K562 (cell line): ENCODE results near the gene SLMAP. TPM values are rescaled to one million over a fixed set of nuclear protein-coding genes. Genes with fewer than 3 reads are reported as not detected.

Experiments used
- ATAC-seq: fragments of 200-7000 bp; cut with Tn5 transposase; 3 replicates; pipeline ENCODE4 v1.9.1; 2020; ENCODE audit warnings: moderate library complexity
- BruUV-seq: library from RNA; stranded (reverse); fragments of 400-500 nt; replicated peaks from 2 replicates; lab custom pipeline; 2021; lab: Mats Ljungman, UMichigan
- CTCF ChIA-PET: fragments of 300-600 bp; formaldehyde crosslinking; extraction: SDS; loops from one replicate; lab custom pipeline; 2021; ENCODE audit warnings: low intra/inter-chr PET ratio; lab: Yijun Ruan, JAX
- POLR2A ChIA-PET: fragments of 300-600, 350-650 bp; sonication (Branson Sonifier 250); formaldehyde crosslinking; extraction: SDS; loops from one replicate; lab custom pipeline; 2021; ENCODE audit warnings: antibody characterized with exemption, inconsistent platforms; lab: Yijun Ruan, JAX
- DNase-seq, 4 experiments: peaks; one replicate each; pipeline versions ENCODE4 v3.0.0 to v3.0.0-alpha.2; 2011 to 2018; ENCODE audit warnings: low spot score in 3 of 4, mixed read lengths in 3 of 4; ENCODE audit errors: extremely low read depth in 1 of 4
- FAIRE-seq: peaks from 2 replicates; lab custom pipeline; 2011; peaks lifted over from hg19 to GRCh38; lab: Jason Lieb, UNC
- H2AFZ ChIP-seq: 2 replicates; pipeline ENCODE4 v1.6.0; 2011; ENCODE audit warnings: low read depth, low read length, control low read depth, inconsistent platforms
- H3K27ac ChIP-seq: fragments of 200-600 bp; 3 replicates; pipeline ENCODE4 v1.8.0; 2011; ENCODE audit warnings: low read depth, mild to moderate bottlenecking, control low read depth, inconsistent platforms, low read length, moderate library complexity, mixed read lengths; ENCODE audit errors: extremely low read depth
- H3K27me3 ChIP-seq, 2 experiments: fragments of 300-600 bp in 1 of 2; 2 replicates in 1 of 2; 3 replicates in 1 of 2; pipeline versions ENCODE4 v1.6.0 to v1.8.0; 2011; ENCODE audit warnings: inconsistent platforms in 2 of 2, low read length in 2 of 2, mild to moderate bottlenecking in 1 of 2, mixed read lengths in 1 of 2, moderate library complexity in 1 of 2; ENCODE audit not compliant: control insufficient read depth in 2 of 2, insufficient read depth in 2 of 2
- H3K36me3 ChIP-seq: fragments of 300-600 bp; 3 replicates; pipeline ENCODE4 v1.8.0; 2011; ENCODE audit warnings: mild to moderate bottlenecking, low read length, inconsistent platforms; ENCODE audit not compliant: control insufficient read depth, insufficient read depth
- H3K4me1 ChIP-seq, 2 experiments: fragments of 200-600 bp in 1 of 2; replicated peaks in 1 of 2; 2 replicates in 1 of 2; 3 replicates in 1 of 2; pipeline versions ENCODE4 v1.5.1 to v1.8.0; 2011; ENCODE audit warnings: inconsistent platforms in 2 of 2, low read length in 2 of 2, mild to moderate bottlenecking in 1 of 2, mixed read lengths in 1 of 2, moderate library complexity in 1 of 2; ENCODE audit not compliant: control insufficient read depth in 2 of 2, insufficient read depth in 2 of 2
- H3K4me2 ChIP-seq: 2 replicates; pipeline ENCODE4 v1.6.1; 2011; ENCODE audit warnings: low read length, control low read depth, inconsistent platforms, mixed read lengths; ENCODE audit not compliant: insufficient read depth
- H3K4me3 ChIP-seq: fragments of 200-600 bp; sonication (generic), shearing (Covaris generic); 2 replicates; pipeline ENCODE4 v1.5.1; 2016; ENCODE audit warnings: control low read depth, inconsistent platforms
- H3K79me2 ChIP-seq: fragments of 200-600 bp; 3 replicates; pipeline ENCODE4 v1.8.0; 2011; ENCODE audit warnings: low read length, inconsistent platforms; ENCODE audit not compliant: control insufficient read depth, insufficient read depth
- H3K9ac ChIP-seq, 2 experiments: 2 replicates each; pipeline versions ENCODE4 v1.6.0 to v1.6.1; 2011; ENCODE audit warnings: low read depth in 2 of 2, low read length in 2 of 2, control low read depth in 1 of 2, inconsistent platforms in 1 of 2, mild to moderate bottlenecking in 1 of 2, mixed read lengths in 1 of 2; ENCODE audit not compliant: insufficient read depth in 1 of 2
- H3K9me1 ChIP-seq: one replicate; pipeline ENCODE4 v1.6.0; 2011; ENCODE audit warnings: inconsistent platforms, mild to moderate bottlenecking, low read length, moderate library complexity; ENCODE audit not compliant: control insufficient read depth, insufficient read depth
- H3K9me3 ChIP-seq: replicated peaks from 2 replicates; pipeline ENCODE4 v1.5.1; 2011; ENCODE audit warnings: low read depth, low read length, inconsistent platforms; ENCODE audit not compliant: control insufficient read depth, insufficient read depth
- H4K20me1 ChIP-seq: replicated peaks from 2 replicates; pipeline ENCODE4 v1.6.1; 2011; ENCODE audit warnings: low read length, inconsistent platforms, mixed read lengths; ENCODE audit not compliant: control insufficient read depth, insufficient read depth
- CBX1 ChIP-seq: sonication (generic); IDR thresholded peaks from 2 replicates; pipeline ENCODE4 v1.6.1; 2016; ENCODE audit warnings: antibody characterized with exemption, low read depth, mild to moderate bottlenecking
- MAFF ChIP-seq: IDR thresholded peaks from 2 replicates; pipeline ENCODE4 v1.6.1; 2012; ENCODE audit warnings: low read length, improper control_type of control experiment
- MYBL2 ChIP-seq, 2 experiments: fragments of 450-650 bp in 1 of 2; sonication (generic) in 1 of 2; formaldehyde crosslinking in 1 of 2; IDR thresholded peaks; 2 replicates each; pipeline versions ENCODE4 v1.6.1 to v1.8.1; 2017 to 2022; ENCODE audit warnings: borderline replicate concordance in 1 of 2, inconsistent platforms in 1 of 2, low read depth in 1 of 2, mild to moderate bottlenecking in 1 of 2, missing genetic modification reagents in 1 of 2, moderate library complexity in 1 of 2
- RBM17 ChIP-seq: fragments of 200-400 bp; formaldehyde crosslinking; IDR thresholded peaks from 2 replicates; pipeline ENCODE4 v1.6.1; 2017; ENCODE audit warnings: low read depth, mild to moderate bottlenecking, low read length, borderline replicate concordance
- RBM22 ChIP-seq: fragments of 200-400 bp; formaldehyde crosslinking; IDR thresholded peaks from 2 replicates; pipeline ENCODE4 v1.6.1; 2018; ENCODE audit warnings: low read length, low read depth; ENCODE audit not compliant: poor library complexity, severe bottlenecking
- SIN3A ChIP-seq, 2 experiments: fragments of 150-350 bp in 1 of 2; IDR thresholded peaks; 2 replicates each; pipeline ENCODE4 v1.6.1; 2011 to 2016; ENCODE audit warnings: borderline replicate concordance in 2 of 2, low read depth in 2 of 2, low read length in 2 of 2, mild to moderate bottlenecking in 2 of 2, moderate library complexity in 2 of 2; ENCODE audit not compliant: control insufficient read depth in 1 of 2
- ZNF175 ChIP-seq: fragments of 200-800 bp; sonication (Bioruptor generic); IDR thresholded peaks from 2 replicates; pipeline ENCODE4 v1.6.1; 2016; ENCODE audit warnings: low read depth, mild to moderate bottlenecking, missing genetic modification characterization, missing compliant biosample characterization
- ZNF395 ChIP-seq: fragments of 200-800 bp; sonication (Bioruptor generic); IDR thresholded peaks from 2 replicates; pipeline ENCODE4 v1.6.1; 2017; ENCODE audit warnings: missing genetic modification characterization, missing compliant biosample characterization
- WGBS: fragments of 100-300 bp; shearing (Covaris generic); methylation state at CpG from one replicate; pipeline ENCODE4 v1.1.6; 2016; ENCODE audit warnings: low coverage, mixed read lengths; ENCODE audit not compliant: insufficient coverage; ENCODE audit errors: missing lambda C conversion rate; 5-methylcytosine and 5-hydroxymethylcytosine counted together
- in situ Hi-C: fragments of 300-500 bp; cut with MboI; formaldehyde crosslinking; loops from 4 replicates; pipeline ENCODE4 v1.15.0; 2018; ENCODE audit warnings: inconsistent platforms, mixed read lengths
- intact Hi-C: fragments of 100-400 bp; cut with micrococcal nuclease; formaldehyde crosslinking; loops from 2 replicates; pipeline ENCODE4 v1.14.2; 2022
- polyA plus RNA-seq, 8 experiments: library from polyadenylated mRNA; depleted of rRNA in 4 of 8; stranded (reverse) in 5 of 8; unstranded in 3 of 8; fragments of >200 nt; fragmentation: Nextera tagmentation in 2 of 8; fragmentation: Illumina TruSeq in 1 of 8; extraction: Ambion mirVana in 2 of 8; extraction: Trizol in 1 of 8; gene quantifications; 2 replicates each; pipeline versions ENCODE4 v1.2.1 to v1.2.3, GENCODE V29; 2011 to 2014; ENCODE audit warnings: inconsistent platforms in 1 of 8, missing spikeins in 1 of 8
- total RNA-seq, 7 experiments: library from RNA; depleted of rRNA in 6 of 7; stranded (reverse); fragments of >200 nt in 6 of 7; fragmentation: Illumina TruSeq in 2 of 7; extraction: Trizol in 2 of 7; gene quantifications; 2 replicates each; pipeline versions ENCODE4 v1.2.1 to v1.2.3, GENCODE V29; 2011 to 2021; ENCODE audit warnings: low replicate concordance in 1 of 7
- TF ChIP-seq, protein P1 (sequence below), 2 experiments: fragments of 450-650 bp; formaldehyde crosslinking in 1 of 2; IDR thresholded peaks; 2 replicates each; pipeline versions ENCODE4 v1.4.0 to v1.6.1; 2014 to 2020; ENCODE audit warnings: mild to moderate bottlenecking in 2 of 2, borderline replicate concordance in 1 of 2, low read depth in 1 of 2

The SLMAP gene
- total and polyA plus RNA-seq, 9 of the 15 experiments (the other 6 are each of a cell fraction or from before 2014, with no cell fraction given): 12.1 to 50.7 (median 28.3) TPM

DNA sequence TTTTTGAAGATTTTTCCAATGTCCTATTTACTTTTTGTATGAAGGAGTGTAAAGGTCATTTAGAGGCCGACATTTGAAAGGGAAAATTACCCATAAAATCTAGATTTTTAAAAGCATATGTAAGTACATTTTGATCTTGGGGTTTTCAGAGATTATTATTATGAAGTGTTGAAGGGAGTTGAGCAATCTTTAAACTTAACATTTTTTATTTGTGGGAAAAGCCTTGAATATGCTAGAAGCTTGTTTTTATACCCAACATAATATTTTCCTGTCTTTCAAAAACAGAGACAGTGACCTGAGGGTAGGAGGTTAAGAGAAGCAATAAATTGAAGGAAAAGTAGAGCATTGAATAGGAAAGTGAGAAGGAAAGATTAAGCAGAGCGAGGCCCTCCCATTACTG lies 85.7 kb downstream of the SLMAP start:
- Histone ChIP-seq H3K4me1 (no peaks in the 10 kb centered on the region), H3K4me2 (no peak overlapping the region), H4K20me1 (no peaks in the 10 kb centered on the region), H3K36me3 (no peaks in the 10 kb centered on the region), H3K27me3 (no peaks in the 10 kb centered on the region), H3K9me3 (no peaks in the 10 kb centered on the region), H3K9ac (no peak overlapping the region), H3K4me3 (no peak overlapping the region), H3K9me1 (no peaks in the 10 kb centered on the region), H3K27ac (no peak overlapping the region), H3K79me2 (no peaks in the 10 kb centered on the region; the same call in 2 of the 3 replicates), H2AFZ (no peak overlapping the region)
- ChIA-PET CTCF (no interaction called here), POLR2A (interaction anchor here (0.6 kb wide), 1 partner anchor 143 kb away, joined by 3 read pairs; no protein-coding TSS in a partner anchor)
- FAIRE-seq (no peak), ATAC-seq (no peak), DNase-seq (no peak)
- intact Hi-C loops (no loop called here), in situ Hi-C loops (no loop called here)
- BruUV-seq: no TSS peak
- no peak for TF ChIP-seq RBM17
- TF ChIP-seq ZNF395 (CRISPR knock-in tag): no peak
- no peak for TF ChIP-seq RBM22
- no peak for TF ChIP-seq SIN3A (IDR thresholded peaks at IDR 0.05; ENCODE audit: borderline replicate concordance in 2 of 2, control insufficient read depth in 1 of 2, low read depth in 2 of 2, low read length in 2 of 2)
- no peak for TF ChIP-seq MAFF
- TF ChIP-seq ZNF175: no peak
- no peak for TF ChIP-seq MYBL2 (IDR thresholded peaks at IDR 0.05; ENCODE audit: low read depth)
- no peak for TF ChIP-seq MYBL2 (CRISPR knock-in tag; IDR thresholded peaks at IDR 0.05; ENCODE audit: borderline replicate concordance)
- no peak for TF ChIP-seq CBX1
- TF ChIP-seq, protein P1, sequence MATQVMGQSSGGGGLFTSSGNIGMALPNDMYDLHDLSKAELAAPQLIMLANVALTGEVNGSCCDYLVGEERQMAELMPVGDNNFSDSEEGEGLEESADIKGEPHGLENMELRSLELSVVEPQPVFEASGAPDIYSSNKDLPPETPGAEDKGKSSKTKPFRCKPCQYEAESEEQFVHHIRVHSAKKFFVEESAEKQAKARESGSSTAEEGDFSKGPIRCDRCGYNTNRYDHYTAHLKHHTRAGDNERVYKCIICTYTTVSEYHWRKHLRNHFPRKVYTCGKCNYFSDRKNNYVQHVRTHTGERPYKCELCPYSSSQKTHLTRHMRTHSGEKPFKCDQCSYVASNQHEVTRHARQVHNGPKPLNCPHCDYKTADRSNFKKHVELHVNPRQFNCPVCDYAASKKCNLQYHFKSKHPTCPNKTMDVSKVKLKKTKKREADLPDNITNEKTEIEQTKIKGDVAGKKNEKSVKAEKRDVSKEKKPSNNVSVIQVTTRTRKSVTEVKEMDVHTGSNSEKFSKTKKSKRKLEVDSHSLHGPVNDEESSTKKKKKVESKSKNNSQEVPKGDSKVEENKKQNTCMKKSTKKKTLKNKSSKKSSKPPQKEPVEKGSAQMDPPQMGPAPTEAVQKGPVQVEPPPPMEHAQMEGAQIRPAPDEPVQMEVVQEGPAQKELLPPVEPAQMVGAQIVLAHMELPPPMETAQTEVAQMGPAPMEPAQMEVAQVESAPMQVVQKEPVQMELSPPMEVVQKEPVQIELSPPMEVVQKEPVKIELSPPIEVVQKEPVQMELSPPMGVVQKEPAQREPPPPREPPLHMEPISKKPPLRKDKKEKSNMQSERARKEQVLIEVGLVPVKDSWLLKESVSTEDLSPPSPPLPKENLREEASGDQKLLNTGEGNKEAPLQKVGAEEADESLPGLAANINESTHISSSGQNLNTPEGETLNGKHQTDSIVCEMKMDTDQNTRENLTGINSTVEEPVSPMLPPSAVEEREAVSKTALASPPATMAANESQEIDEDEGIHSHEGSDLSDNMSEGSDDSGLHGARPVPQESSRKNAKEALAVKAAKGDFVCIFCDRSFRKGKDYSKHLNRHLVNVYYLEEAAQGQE (IDR thresholded peaks at IDR 0.05; ENCODE audit: borderline replicate concordance): no peak
- TF ChIP-seq, protein P1 (CRISPR knock-in tag; IDR thresholded peaks at IDR 0.05; ENCODE audit: low read depth): no peak
- 81% methylated on average over 2 of the region's 2 CpGs for whole genome bisulfite sequencing
